ENCODE data around the gene KRTAP3-3.

GRCh38 chr17:41015454-41015853, 21.5 kb upstream of the KRTAP3-3 start:
- TF ChIP-seq, protein P1, sequence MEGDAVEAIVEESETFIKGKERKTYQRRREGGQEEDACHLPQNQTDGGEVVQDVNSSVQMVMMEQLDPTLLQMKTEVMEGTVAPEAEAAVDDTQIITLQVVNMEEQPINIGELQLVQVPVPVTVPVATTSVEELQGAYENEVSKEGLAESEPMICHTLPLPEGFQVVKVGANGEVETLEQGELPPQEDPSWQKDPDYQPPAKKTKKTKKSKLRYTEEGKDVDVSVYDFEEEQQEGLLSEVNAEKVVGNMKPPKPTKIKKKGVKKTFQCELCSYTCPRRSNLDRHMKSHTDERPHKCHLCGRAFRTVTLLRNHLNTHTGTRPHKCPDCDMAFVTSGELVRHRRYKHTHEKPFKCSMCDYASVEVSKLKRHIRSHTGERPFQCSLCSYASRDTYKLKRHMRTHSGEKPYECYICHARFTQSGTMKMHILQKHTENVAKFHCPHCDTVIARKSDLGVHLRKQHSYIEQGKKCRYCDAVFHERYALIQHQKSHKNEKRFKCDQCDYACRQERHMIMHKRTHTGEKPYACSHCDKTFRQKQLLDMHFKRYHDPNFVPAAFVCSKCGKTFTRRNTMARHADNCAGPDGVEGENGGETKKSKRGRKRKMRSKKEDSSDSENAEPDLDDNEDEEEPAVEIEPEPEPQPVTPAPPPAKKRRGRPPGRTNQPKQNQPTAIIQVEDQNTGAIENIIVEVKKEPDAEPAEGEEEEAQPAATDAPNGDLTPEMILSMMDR (IDR thresholded peaks at IDR 0.05) = no peak
- no peak for TF ChIP-seq POLR2AphosphoS5 (IDR thresholded peaks at IDR 0.05)

All from prostate gland (tissue), 2 donors.